WTC11 (cell line): Measurements from ENCODE around the gene SLC25A26. TPM values are rescaled to one million over a fixed set of nuclear protein-coding genes. Genes with fewer than 3 reads are reported as not detected.

Experiments
- ATAC-seq: fragments of 200-7000 bp; cut with Tn5 transposase; 2 replicates; pipeline ENCODE4 v1.10.0; 2021; ENCODE audit warnings: mild to moderate bottlenecking, moderate library complexity
- CTCF ChIA-PET: fragments of 300-600 bp; sonication (Branson Sonifier 250); formaldehyde crosslinking; loops from one replicate; lab custom pipeline; 2021; ENCODE audit warnings: antibody characterized with exemption; lab: Charles Lee
- POLR2A ChIA-PET: fragments of 350-600 bp; sonication (Branson Sonifier 250); formaldehyde crosslinking; loops from one replicate; lab custom pipeline; 2021; ENCODE audit warnings: antibody characterized with exemption; lab: Charles Lee
- DNase-seq: peaks from one replicate; pipeline ENCODE4 v3.0.0; 2021; ENCODE audit warnings: low spot score
- H3K27ac Mint-ChIP-seq: 2 replicates; pipeline ENCODE4 v1.8.0; 2021; ENCODE audit warnings: mixed read lengths
- H3K27me3 Mint-ChIP-seq: 2 replicates; pipeline ENCODE4 v1.8.0; 2021; ENCODE audit warnings: low read depth, mild to moderate bottlenecking, moderate library complexity, mixed read lengths
- H3K36me3 Mint-ChIP-seq: 2 replicates; pipeline ENCODE4 v1.8.0; 2021; ENCODE audit warnings: mixed read lengths
- H3K4me1 Mint-ChIP-seq: 2 replicates; pipeline ENCODE4 v1.8.0; 2022; ENCODE audit warnings: mixed read lengths
- H3K4me3 Mint-ChIP-seq: 2 replicates; pipeline ENCODE4 v1.8.0; 2021; ENCODE audit warnings: mild to moderate bottlenecking, moderate library complexity, mixed read lengths
- H3K9me3 Mint-ChIP-seq: 2 replicates; pipeline ENCODE4 v1.8.0; 2021; ENCODE audit warnings: mixed read lengths
- ATF1 ChIP-seq: sonication (generic); formaldehyde crosslinking; IDR thresholded peaks from 2 replicates; pipeline ENCODE4 v1.8.1; 2023; ENCODE audit warnings: mild to moderate bottlenecking, moderate library complexity, missing genetic modification reagents
- CREB1 ChIP-seq: sonication (generic); formaldehyde crosslinking; IDR thresholded peaks from 2 replicates; pipeline ENCODE4 v1.8.0; 2023; ENCODE audit warnings: mild to moderate bottlenecking, missing genetic modification reagents
- GRHL2 ChIP-seq: fragments of 250-450 bp; sonication (Bioruptor Pico); IDR thresholded peaks from 2 replicates; pipeline ENCODE4 v1.8.0; 2022; ENCODE audit warnings: mild to moderate bottlenecking, moderate library complexity; ENCODE audit not compliant: insufficient replicate concordance, severe bottlenecking
- IRF2 ChIP-seq: sonication (generic); formaldehyde crosslinking; IDR thresholded peaks from 2 replicates; pipeline ENCODE4 v1.8.0; 2022; ENCODE audit warnings: low read depth, missing genetic modification reagents, borderline replicate concordance
- JUN ChIP-seq: sonication (generic); formaldehyde crosslinking; IDR thresholded peaks from 2 replicates; pipeline ENCODE4 v1.8.0; 2023; ENCODE audit warnings: mild to moderate bottlenecking, missing genetic modification reagents
- NFE2L1 ChIP-seq: sonication (generic); formaldehyde crosslinking; IDR thresholded peaks from 2 replicates; pipeline ENCODE4 v1.8.1; 2023; ENCODE audit warnings: missing genetic modification reagents
- NR2C2 ChIP-seq: sonication (generic); formaldehyde crosslinking; IDR thresholded peaks from 2 replicates; pipeline ENCODE4 v1.8.0; 2022; ENCODE audit warnings: mild to moderate bottlenecking, missing genetic modification reagents
- PRRX2 ChIP-seq: fragments of 250-450 bp; sonication (Bioruptor Pico); IDR thresholded peaks from 2 replicates; pipeline ENCODE4 v1.8.0; 2021; ENCODE audit warnings: mild to moderate bottlenecking
- RORB ChIP-seq: fragments of 250-450 bp; sonication (Bioruptor Pico); IDR thresholded peaks from 2 replicates; pipeline ENCODE4 v1.9.0; 2021; ENCODE audit warnings: mild to moderate bottlenecking
- TEAD1 ChIP-seq: sonication (generic); formaldehyde crosslinking; IDR thresholded peaks from 2 replicates; pipeline ENCODE4 v1.8.0; 2022; ENCODE audit warnings: mild to moderate bottlenecking, missing genetic modification reagents
- ZBTB21 ChIP-seq: sonication (generic); formaldehyde crosslinking; IDR thresholded peaks from 2 replicates; pipeline ENCODE4 v1.8.1; 2023; ENCODE audit warnings: mild to moderate bottlenecking, missing genetic modification reagents, borderline replicate concordance
- ZNF219 ChIP-seq: sonication (generic); formaldehyde crosslinking; IDR thresholded peaks from 2 replicates; pipeline ENCODE4 v1.8.0; 2023; ENCODE audit warnings: missing genetic modification reagents, mild to moderate bottlenecking, borderline replicate concordance
- ZNF317 ChIP-seq: sonication (generic); formaldehyde crosslinking; IDR thresholded peaks from 2 replicates; pipeline ENCODE4 v1.8.1; 2023; ENCODE audit warnings: low read depth, mild to moderate bottlenecking, moderate library complexity, missing genetic modification reagents, borderline replicate concordance
- ZNF671 ChIP-seq: fragments of 250-450 bp; sonication (Bioruptor Pico); IDR thresholded peaks from 2 replicates; pipeline ENCODE4 v1.8.0; 2021; ENCODE audit warnings: mild to moderate bottlenecking
- total RNA-seq: library from RNA; stranded (reverse); gene quantifications from 3 replicates; pipeline ENCODE4 v1.2.3, GENCODE V29; 2021
- TF ChIP-seq, protein P1 (sequence below): sonication (generic); formaldehyde crosslinking; IDR thresholded peaks from 2 replicates; pipeline ENCODE4 v1.8.1; 2022; ENCODE audit warnings: mild to moderate bottlenecking, moderate library complexity, missing genetic modification reagents
- TF ChIP-seq, protein P2 (sequence below): sonication (generic); formaldehyde crosslinking; IDR thresholded peaks from 2 replicates; pipeline ENCODE4 v1.8.0; 2023; ENCODE audit warnings: missing genetic modification reagents, mild to moderate bottlenecking, borderline replicate concordance
- TF ChIP-seq, protein P3 (sequence below): fragments of 250-450 bp; sonication (Bioruptor Pico); IDR thresholded peaks from 2 replicates; pipeline ENCODE4 v2.1.2; 2022; ENCODE audit warnings: mild to moderate bottlenecking, moderate library complexity
- TF ChIP-seq, protein P4 (sequence below): sonication (generic); formaldehyde crosslinking; IDR thresholded peaks from 2 replicates; pipeline ENCODE4 v1.8.0; 2022; ENCODE audit warnings: mild to moderate bottlenecking, missing genetic modification reagents
- TF ChIP-seq, protein P5 (sequence below): sonication (generic); formaldehyde crosslinking; IDR thresholded peaks from 2 replicates; pipeline ENCODE4 v1.8.1; 2022; ENCODE audit warnings: missing genetic modification reagents, borderline replicate concordance

The SLC25A26 gene
- total RNA-seq, 1 experiment from 2014 or later: 29.1 TPM

DNA sequence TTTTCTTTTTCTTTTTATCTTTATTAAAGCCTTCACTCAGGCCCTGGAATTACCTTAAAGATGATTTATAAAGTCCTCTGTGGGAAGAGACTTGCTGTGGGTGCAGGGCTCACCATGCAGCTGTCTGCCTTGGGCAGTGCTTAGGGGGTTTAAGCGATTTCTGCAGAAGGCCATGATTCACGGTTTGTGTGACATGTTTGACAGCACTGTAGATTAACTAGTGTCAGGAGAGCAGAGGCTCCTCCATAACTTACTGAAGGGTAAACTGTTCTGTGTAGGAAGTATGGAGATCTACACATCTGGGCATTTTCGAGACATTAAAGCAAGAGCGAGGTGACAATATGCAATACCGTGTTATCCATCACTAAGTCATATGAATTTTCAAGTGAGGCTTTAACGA lies 142.3 kb downstream of the SLC25A26 start (continued):
- TF ChIP-seq, protein P1, sequence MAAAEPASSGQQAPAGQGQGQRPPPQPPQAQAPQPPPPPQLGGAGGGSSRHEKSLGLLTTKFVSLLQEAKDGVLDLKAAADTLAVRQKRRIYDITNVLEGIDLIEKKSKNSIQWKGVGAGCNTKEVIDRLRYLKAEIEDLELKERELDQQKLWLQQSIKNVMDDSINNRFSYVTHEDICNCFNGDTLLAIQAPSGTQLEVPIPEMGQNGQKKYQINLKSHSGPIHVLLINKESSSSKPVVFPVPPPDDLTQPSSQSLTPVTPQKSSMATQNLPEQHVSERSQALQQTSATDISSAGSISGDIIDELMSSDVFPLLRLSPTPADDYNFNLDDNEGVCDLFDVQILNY (CRISPR knock-in tag): no peak

DNA sequence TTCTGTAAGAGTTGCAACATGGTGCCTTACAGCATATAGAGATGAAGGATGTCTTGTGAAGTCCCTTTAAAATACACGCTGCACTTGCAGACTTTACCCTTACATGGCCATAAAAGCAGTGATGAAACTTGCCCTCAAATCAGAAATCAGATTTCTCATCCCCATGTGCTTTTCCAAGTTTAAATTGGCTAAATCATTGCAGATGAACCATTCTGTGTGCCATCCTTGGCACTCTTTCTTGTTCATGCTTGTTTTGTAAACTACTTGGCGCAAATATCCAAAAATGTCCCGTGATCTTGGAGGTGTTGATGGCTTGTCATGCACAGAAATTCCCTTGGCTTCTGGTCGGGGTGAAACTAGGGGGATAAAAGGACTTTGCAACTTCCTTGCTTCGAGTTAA lies 144.3 kb downstream of the SLC25A26 start:
- Mint-ChIP-seq H3K27me3 (no peaks in the 10 kb centered on the region), H3K36me3 (no peaks in the 10 kb centered on the region), H3K9me3 (no peaks in the 10 kb centered on the region), H3K4me1 (peaks cover 34% of the 10 kb centered on the region), H3K27ac (0 out of 2 replicates have a peak overlapping the region, but pooled peaks have one; percentile 17), H3K4me3 (no peak overlapping the region)
- ChIA-PET CTCF (no interaction called here), POLR2A (no interaction called here)
- TF ChIP-seq ATF1 (CRISPR knock-in tag): no peak
- TF ChIP-seq CREB1 (CRISPR knock-in tag): no peak
- TF ChIP-seq, protein P2, sequence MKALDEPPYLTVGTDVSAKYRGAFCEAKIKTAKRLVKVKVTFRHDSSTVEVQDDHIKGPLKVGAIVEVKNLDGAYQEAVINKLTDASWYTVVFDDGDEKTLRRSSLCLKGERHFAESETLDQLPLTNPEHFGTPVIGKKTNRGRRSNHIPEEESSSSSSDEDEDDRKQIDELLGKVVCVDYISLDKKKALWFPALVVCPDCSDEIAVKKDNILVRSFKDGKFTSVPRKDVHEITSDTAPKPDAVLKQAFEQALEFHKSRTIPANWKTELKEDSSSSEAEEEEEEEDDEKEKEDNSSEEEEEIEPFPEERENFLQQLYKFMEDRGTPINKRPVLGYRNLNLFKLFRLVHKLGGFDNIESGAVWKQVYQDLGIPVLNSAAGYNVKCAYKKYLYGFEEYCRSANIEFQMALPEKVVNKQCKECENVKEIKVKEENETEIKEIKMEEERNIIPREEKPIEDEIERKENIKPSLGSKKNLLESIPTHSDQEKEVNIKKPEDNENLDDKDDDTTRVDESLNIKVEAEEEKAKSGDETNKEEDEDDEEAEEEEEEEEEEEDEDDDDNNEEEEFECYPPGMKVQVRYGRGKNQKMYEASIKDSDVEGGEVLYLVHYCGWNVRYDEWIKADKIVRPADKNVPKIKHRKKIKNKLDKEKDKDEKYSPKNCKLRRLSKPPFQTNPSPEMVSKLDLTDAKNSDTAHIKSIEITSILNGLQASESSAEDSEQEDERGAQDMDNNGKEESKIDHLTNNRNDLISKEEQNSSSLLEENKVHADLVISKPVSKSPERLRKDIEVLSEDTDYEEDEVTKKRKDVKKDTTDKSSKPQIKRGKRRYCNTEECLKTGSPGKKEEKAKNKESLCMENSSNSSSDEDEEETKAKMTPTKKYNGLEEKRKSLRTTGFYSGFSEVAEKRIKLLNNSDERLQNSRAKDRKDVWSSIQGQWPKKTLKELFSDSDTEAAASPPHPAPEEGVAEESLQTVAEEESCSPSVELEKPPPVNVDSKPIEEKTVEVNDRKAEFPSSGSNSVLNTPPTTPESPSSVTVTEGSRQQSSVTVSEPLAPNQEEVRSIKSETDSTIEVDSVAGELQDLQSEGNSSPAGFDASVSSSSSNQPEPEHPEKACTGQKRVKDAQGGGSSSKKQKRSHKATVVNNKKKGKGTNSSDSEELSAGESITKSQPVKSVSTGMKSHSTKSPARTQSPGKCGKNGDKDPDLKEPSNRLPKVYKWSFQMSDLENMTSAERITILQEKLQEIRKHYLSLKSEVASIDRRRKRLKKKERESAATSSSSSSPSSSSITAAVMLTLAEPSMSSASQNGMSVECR (CRISPR knock-in tag): no peak
- DNase-seq (no peak), ATAC-seq (no peak)

DNA sequence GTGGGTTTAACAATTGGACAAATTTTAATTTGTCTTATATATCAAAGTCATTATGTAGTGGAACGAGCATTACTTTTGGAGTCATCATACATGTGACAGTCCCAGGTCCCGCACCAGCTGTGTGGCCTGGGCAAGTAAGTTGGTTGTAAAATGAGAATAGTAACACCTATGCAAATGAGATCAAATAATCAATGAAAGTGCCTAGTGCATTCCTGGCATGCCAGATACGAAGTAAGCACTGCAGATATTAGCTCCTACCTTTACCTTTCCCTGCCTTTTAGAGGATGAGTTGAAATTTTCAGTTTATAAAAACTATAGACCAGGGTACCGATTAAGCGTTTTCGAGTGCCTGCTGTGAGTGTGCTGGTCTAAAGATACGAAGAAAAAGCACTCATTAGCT lies 145.9 kb downstream of the SLC25A26 start:
- Mint-ChIP-seq H3K36me3 (no peaks in the 10 kb centered on the region), H3K4me1 (peaks cover 34% of the 10 kb centered on the region), H3K27ac (no peak overlapping the region), H3K27me3 (no peaks in the 10 kb centered on the region), H3K9me3 (no peaks in the 10 kb centered on the region), H3K4me3 (no peak overlapping the region)
- CTCF ChIA-PET: interaction anchor here (0.6 to 2.5 kb wide), 3 partner anchors 11 to 146 kb away, joined by 3 to 12 read pairs (median 5); partner anchors contain the start of gene SLC25A26
- TF ChIP-seq GRHL2 (CRISPR knock-in tag): no peak
- POLR2A ChIA-PET: no interaction called here
- ATAC-seq (peak; percentile 53; the same call in 1 of the 2 replicates), DNase-seq (no peak)

DNA sequence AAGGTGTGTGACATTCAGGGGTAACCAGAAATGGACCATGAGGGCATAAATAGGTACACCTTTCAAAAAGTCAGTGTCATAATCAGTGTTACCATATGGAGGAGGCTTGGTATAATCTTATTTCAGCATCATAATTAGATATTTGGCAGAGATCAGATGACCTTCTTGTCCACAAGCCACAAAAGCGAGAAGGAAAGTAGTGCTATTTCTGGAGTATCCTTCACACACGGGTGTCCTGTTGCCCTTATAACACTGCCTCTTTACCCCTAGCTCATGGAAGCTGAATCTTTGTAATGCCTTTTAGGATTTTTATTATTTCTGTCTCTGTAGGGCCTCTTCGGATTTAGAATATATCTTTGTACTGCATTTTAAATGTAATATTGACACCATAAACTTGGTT lies 147.2 kb downstream of the SLC25A26 start:
- Mint-ChIP-seq H3K9me3 (no peaks in the 10 kb centered on the region), H3K27ac (no peak overlapping the region), H3K27me3 (no peaks in the 10 kb centered on the region), H3K4me1 (peaks cover 26% of the 10 kb centered on the region), H3K36me3 (no peaks in the 10 kb centered on the region), H3K4me3 (no peak overlapping the region)
- no peak for DNase-seq
- ChIA-PET CTCF (interaction anchor here (2.5 kb wide), 1 partner anchor 10 kb away, joined by 12 read pairs; no protein-coding TSS in a partner anchor), POLR2A (no interaction called here)
- no peak for ATAC-seq
- TF ChIP-seq NFE2L1 (CRISPR knock-in tag) (no peak), RORB (no peak), PRRX2 (CRISPR knock-in tag) (no peak), JUN (no peak), NR2C2 (CRISPR knock-in tag) (no peak), IRF2 (CRISPR knock-in tag) (no peak), ZNF317 (CRISPR knock-in tag) (no peak), ZBTB21 (CRISPR knock-in tag) (no peak), ZNF671 (CRISPR knock-in tag) (no peak), ZNF219 (CRISPR knock-in tag) (no peak), TEAD1 (CRISPR knock-in tag) (no peak)
- TF ChIP-seq, protein P3, sequence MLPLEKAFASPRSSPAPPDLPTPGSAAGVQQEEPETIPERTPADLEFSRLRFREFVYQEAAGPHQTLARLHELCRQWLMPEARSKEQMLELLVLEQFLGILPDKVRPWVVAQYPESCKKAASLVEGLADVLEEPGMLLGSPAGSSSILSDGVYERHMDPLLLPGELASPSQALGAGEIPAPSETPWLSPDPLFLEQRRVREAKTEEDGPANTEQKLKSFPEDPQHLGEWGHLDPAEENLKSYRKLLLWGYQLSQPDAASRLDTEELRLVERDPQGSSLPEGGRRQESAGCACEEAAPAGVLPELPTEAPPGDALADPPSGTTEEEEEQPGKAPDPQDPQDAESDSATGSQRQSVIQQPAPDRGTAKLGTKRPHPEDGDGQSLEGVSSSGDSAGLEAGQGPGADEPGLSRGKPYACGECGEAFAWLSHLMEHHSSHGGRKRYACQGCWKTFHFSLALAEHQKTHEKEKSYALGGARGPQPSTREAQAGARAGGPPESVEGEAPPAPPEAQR: no peak
- TF ChIP-seq, protein P4, sequence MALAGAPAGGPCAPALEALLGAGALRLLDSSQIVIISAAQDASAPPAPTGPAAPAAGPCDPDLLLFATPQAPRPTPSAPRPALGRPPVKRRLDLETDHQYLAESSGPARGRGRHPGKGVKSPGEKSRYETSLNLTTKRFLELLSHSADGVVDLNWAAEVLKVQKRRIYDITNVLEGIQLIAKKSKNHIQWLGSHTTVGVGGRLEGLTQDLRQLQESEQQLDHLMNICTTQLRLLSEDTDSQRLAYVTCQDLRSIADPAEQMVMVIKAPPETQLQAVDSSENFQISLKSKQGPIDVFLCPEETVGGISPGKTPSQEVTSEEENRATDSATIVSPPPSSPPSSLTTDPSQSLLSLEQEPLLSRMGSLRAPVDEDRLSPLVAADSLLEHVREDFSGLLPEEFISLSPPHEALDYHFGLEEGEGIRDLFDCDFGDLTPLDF: no peak
- TF ChIP-seq, protein P5, sequence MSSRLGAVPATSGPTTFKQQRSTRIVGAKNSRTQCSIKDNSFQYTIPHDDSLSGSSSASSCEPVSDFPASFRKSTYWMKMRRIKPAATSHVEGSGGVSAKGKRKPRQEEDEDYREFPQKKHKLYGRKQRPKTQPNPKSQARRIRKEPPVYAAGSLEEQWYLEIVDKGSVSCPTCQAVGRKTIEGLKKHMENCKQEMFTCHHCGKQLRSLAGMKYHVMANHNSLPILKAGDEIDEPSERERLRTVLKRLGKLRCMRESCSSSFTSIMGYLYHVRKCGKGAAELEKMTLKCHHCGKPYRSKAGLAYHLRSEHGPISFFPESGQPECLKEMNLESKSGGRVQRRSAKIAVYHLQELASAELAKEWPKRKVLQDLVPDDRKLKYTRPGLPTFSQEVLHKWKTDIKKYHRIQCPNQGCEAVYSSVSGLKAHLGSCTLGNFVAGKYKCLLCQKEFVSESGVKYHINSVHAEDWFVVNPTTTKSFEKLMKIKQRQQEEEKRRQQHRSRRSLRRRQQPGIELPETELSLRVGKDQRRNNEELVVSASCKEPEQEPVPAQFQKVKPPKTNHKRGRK: no peak
